Mammary epithelial cell (primary cell): ENCODE data around the gene CHAC1.

Source experiments
- EZH2 ChIP-seq: IDR thresholded peaks from 2 replicates; pipeline ENCODE4 v1.6.1; 2012; ENCODE audit warnings: low read length, inconsistent platforms, borderline replicate concordance
- TF ChIP-seq, protein P1 (sequence below), 2 donors: IDR thresholded peaks in 1 of 2; conservative IDR thresholded peaks in 1 of 2; 2 replicates each; pipeline ENCODE4 v1.5.1; 2011 to 2012; ENCODE audit warnings: inconsistent platforms in 2 of 2, low read length in 2 of 2, mild to moderate bottlenecking in 2 of 2, control low read depth in 1 of 2, low read depth in 1 of 2; ENCODE audit not compliant: insufficient read depth in 1 of 2; ENCODE audit errors: extremely low read depth in 1 of 2

DNA sequence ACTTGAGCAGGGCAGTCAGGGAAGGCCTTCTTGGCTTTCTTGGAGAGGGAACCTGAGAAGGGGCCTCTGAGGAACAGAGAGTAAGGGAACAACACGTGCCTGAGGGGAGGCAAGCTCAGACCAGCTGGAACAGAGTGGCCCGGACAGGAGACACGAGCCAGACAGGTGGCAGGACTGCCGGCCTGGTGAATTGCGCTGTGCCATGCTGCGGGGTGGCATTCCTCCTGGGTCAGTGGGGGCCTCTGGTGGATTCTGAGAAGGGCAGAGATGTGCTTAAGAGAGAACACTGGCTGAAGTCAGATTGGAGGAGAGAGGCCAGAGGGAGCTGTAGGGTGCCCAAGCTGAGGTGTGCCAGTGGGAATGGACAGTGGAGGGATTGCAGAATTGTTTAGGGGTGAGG is 4.9 kb downstream of the CHAC1 start:
- TF ChIP-seq, protein P1, sequence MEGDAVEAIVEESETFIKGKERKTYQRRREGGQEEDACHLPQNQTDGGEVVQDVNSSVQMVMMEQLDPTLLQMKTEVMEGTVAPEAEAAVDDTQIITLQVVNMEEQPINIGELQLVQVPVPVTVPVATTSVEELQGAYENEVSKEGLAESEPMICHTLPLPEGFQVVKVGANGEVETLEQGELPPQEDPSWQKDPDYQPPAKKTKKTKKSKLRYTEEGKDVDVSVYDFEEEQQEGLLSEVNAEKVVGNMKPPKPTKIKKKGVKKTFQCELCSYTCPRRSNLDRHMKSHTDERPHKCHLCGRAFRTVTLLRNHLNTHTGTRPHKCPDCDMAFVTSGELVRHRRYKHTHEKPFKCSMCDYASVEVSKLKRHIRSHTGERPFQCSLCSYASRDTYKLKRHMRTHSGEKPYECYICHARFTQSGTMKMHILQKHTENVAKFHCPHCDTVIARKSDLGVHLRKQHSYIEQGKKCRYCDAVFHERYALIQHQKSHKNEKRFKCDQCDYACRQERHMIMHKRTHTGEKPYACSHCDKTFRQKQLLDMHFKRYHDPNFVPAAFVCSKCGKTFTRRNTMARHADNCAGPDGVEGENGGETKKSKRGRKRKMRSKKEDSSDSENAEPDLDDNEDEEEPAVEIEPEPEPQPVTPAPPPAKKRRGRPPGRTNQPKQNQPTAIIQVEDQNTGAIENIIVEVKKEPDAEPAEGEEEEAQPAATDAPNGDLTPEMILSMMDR (conservative IDR thresholded peaks at IDR 0.05 in 1 of 2, IDR thresholded peaks at IDR 0.05 in 1 of 2; ENCODE audit: extremely low read depth in 1 of 2, insufficient read depth in 1 of 2, low read depth in 1 of 2, low read length in 2 of 2) = no peak
- no peak for TF ChIP-seq EZH2
